HepG2 (cell line): ENCODE results near the gene MRAP. TPM values are rescaled to one million over a fixed set of nuclear protein-coding genes. Genes with fewer than 3 reads are reported as not detected.

Source experiments
- ATAC-seq: fragments of 200-7000 bp; cut with Tn5 transposase; 3 replicates; pipeline ENCODE4 v1.9.1; 2020; ENCODE audit warnings: mild to moderate bottlenecking, moderate library complexity
- BruUV-seq: library from RNA; stranded (reverse); fragments of 400-500 nt; replicated peaks from 2 replicates; lab custom pipeline; 2021; lab: Mats Ljungman, UMichigan
- CTCF ChIA-PET: fragments of 300-600 bp; formaldehyde crosslinking; extraction: SDS; loops from one replicate; lab custom pipeline; 2021; ENCODE audit warnings: low total read pairs, inconsistent platforms, low intra/inter-chr PET ratio; lab: Yijun Ruan, JAX
- POLR2A ChIA-PET: fragments of 350-600 bp; sonication (Branson Sonifier 250); formaldehyde crosslinking; loops from one replicate; lab custom pipeline; 2020; ENCODE audit warnings: antibody characterized with exemption, inconsistent platforms; lab: Yijun Ruan, JAX
- DNase-seq: peaks from one replicate; pipeline ENCODE4 v3.0.0-alpha.2; 2015; ENCODE audit warnings: low spot score
- FAIRE-seq: peaks from 3 replicates; lab custom pipeline; 2011; peaks lifted over from hg19 to GRCh38; lab: Jason Lieb, UNC
- H2AFZ ChIP-seq: one replicate; pipeline ENCODE4 v1.6.1; 2011; ENCODE audit warnings: low read length, inconsistent platforms
- H3K27ac ChIP-seq: fragments of 300-600 bp; 3 replicates; pipeline ENCODE4 v1.8.0; 2011; ENCODE audit warnings: mixed run types, mild to moderate bottlenecking, mixed read lengths, low read length, inconsistent platforms; ENCODE audit not compliant: insufficient read depth; ENCODE audit errors: extremely low read length
- H3K27me3 ChIP-seq, 2 experiments: fragments of 200-600 bp in 1 of 2; 2 replicates in 1 of 2; 3 replicates in 1 of 2; pipeline versions ENCODE4 v1.6.0 to v1.8.0; 2011; ENCODE audit warnings: low read length in 2 of 2, mild to moderate bottlenecking in 2 of 2, moderate library complexity in 2 of 2, inconsistent platforms in 1 of 2; ENCODE audit not compliant: insufficient read depth in 2 of 2, control insufficient read depth in 1 of 2
- H3K36me3 ChIP-seq, 2 experiments: fragments of 200-600 bp in 1 of 2; replicated peaks in 1 of 2; 2 replicates in 1 of 2; 3 replicates in 1 of 2; pipeline versions ENCODE4 v1.5.1 to v1.8.0; 2011; ENCODE audit warnings: low read length in 2 of 2, inconsistent platforms in 1 of 2; ENCODE audit not compliant: insufficient read depth in 2 of 2, control insufficient read depth in 1 of 2
- H3K4me1 ChIP-seq: 2 replicates; pipeline ENCODE4 v1.5.1; 2012; ENCODE audit warnings: low read length, inconsistent platforms; ENCODE audit not compliant: insufficient read depth
- H3K4me2 ChIP-seq: 2 replicates; pipeline ENCODE4 v1.6.0; 2011; ENCODE audit warnings: low read depth, low read length, inconsistent platforms
- H3K4me3 ChIP-seq, 3 experiments: fragments of 200-600 bp in 1 of 3; sonication (generic), shearing (Covaris generic) in 1 of 3; replicated peaks in 1 of 3; 2 replicates each; pipeline ENCODE4 v1.5.1; 2011 to 2016; ENCODE audit warnings: low read length in 3 of 3, inconsistent platforms in 2 of 3, low read depth in 2 of 3, mild to moderate bottlenecking in 2 of 3, control low read depth in 1 of 3, mixed read lengths in 1 of 3; ENCODE audit not compliant: insufficient read depth in 1 of 3
- H3K79me2 ChIP-seq: one replicate; pipeline ENCODE4 v1.6.1; 2011; ENCODE audit warnings: low read length, inconsistent platforms; ENCODE audit not compliant: insufficient read depth
- H3K9ac ChIP-seq: 2 replicates; pipeline ENCODE4 v1.6.0; 2011; ENCODE audit warnings: mild to moderate bottlenecking, low read depth, low read length, inconsistent platforms; ENCODE audit not compliant: insufficient read depth
- H3K9me3 ChIP-seq: 2 replicates; pipeline ENCODE4 v1.5.1; 2012; ENCODE audit warnings: mild to moderate bottlenecking, low read length
- H4K20me1 ChIP-seq: 2 replicates; pipeline ENCODE4 v1.6.0; 2011; ENCODE audit warnings: inconsistent platforms, mild to moderate bottlenecking, low read length, moderate library complexity; ENCODE audit not compliant: insufficient read depth
- ZNF224 ChIP-seq: sonication (generic); formaldehyde crosslinking; IDR thresholded peaks from 2 replicates; pipeline ENCODE4 v1.5.0; 2020; ENCODE audit warnings: mild to moderate bottlenecking, missing genetic modification reagents
- WGBS: methylation state at CpG from one replicate; pipeline ENCODE4 v1.1.6; 2017; ENCODE audit warnings: low lambda C conversion rate; 5-methylcytosine and 5-hydroxymethylcytosine counted together
- in situ Hi-C: cut with HindIII; loops from 2 replicates; pipeline ENCODE4 v1.10.0; 2017; ENCODE audit warnings: low pct_unique_long_range_greater_than_20kb; ENCODE audit not compliant: extremely low pct_ligation_motif_present
- intact Hi-C: fragments of 100-400 bp; cut with micrococcal nuclease; formaldehyde crosslinking; loops from one replicate; pipeline ENCODE4 v1.10.0; 2022; ENCODE audit not compliant: unreplicated experiment
- polyA plus RNA-seq, 8 experiments: library from polyadenylated mRNA; depleted of rRNA in 3 of 8; stranded (reverse) in 7 of 8; unstranded in 1 of 8; fragments of >200 nt; fragmentation: Illumina TruSeq in 4 of 8; extraction: Trizol in 4 of 8; gene quantifications; 2 replicates each; pipeline versions ENCODE4 v1.2.1 to v1.2.3, GENCODE V29; 2011 to 2016; ENCODE audit warnings: low read depth in 4 of 8, missing spikeins in 1 of 8, mixed read lengths in 1 of 8; ENCODE audit not compliant: insufficient read depth in 1 of 8
- total RNA-seq, 5 experiments: library from RNA; depleted of rRNA; stranded (reverse); fragments of >200 nt; fragmentation: Illumina TruSeq; extraction: Trizol; gene quantifications; 2 replicates each; pipeline ENCODE4 v1.2.3, GENCODE V29; 2016; ENCODE audit warnings: low read depth in 1 of 5

The MRAP gene
- total and polyA plus RNA-seq, 2 of the 13 experiments (the other 11 are each of a cell fraction or from before 2014, with no cell fraction given) = 0.46 to 1.2 TPM

GRCh38 chr21:32360401-32360975 is 61.8 kb downstream of the MRAP start:
- Histone ChIP-seq H3K4me2 (no peak overlapping the region), H3K4me1 (peaks cover 22% of the 10 kb centered on the region), H3K27me3 (no peaks in the 10 kb centered on the region), H3K9ac (no peak overlapping the region), H2AFZ (no peak overlapping the region), H3K79me2 (no peaks in the 10 kb centered on the region), H4K20me1 (no peaks in the 10 kb centered on the region), H3K4me3 (no peak overlapping the region), H3K36me3 (peaks cover 42 to 80% of the 10 kb centered on the region in 2 experiments), H3K27ac (no peak overlapping the region), H3K9me3 (no peaks in the 10 kb centered on the region)
- in situ Hi-C loops (no loop called here), intact Hi-C loops (no loop called here)
- no TSS peak for BruUV-seq
- FAIRE-seq = no peak
- no peak for ATAC-seq
- ChIA-PET POLR2A (no interaction called here), CTCF (no interaction called here)
- no peak for DNase-seq
- 97% methylated on average over 5 of the region's 5 CpGs for WGBS
- no peak for TF ChIP-seq ZNF224 (CRISPR knock-in tag)

Other genes starting within 250 kb of the MRAP start
- gene MIS18A, start 19.8 kb upstream of the MRAP start, total RNA-seq (2016; rRNA removed; fragmentation: Illumina TruSeq; extraction: Trizol) = 41.4 and 58.3 TPM in 2 replicates
- 5.8 and 11.2 TPM in 2 replicates for gene MIS18A, start 19.8 kb upstream of the MRAP start, polyA plus RNA-seq (2011; rRNA removed)
- 13.5 and 16.7 TPM in 2 replicates for gene URB1, start 94.2 kb downstream of the MRAP start, total RNA-seq (2016; rRNA removed; fragmentation: Illumina TruSeq; extraction: Trizol)
- 4.5 and 5.8 TPM in 2 replicates for gene URB1, start 94.2 kb downstream of the MRAP start, polyA plus RNA-seq (2011; rRNA removed)
- gene EVA1C, start 113.9 kb downstream of the MRAP start, total RNA-seq (2016; rRNA removed; fragmentation: Illumina TruSeq; extraction: Trizol) = 0.29 TPM in 1 of 2 replicates, not detected in the other
- 0.33 and 0.34 TPM in 2 replicates for gene EVA1C, start 113.9 kb downstream of the MRAP start, polyA plus RNA-seq (2011; rRNA removed)